ENCODE results near the gene ADNP.

The ADNP gene

GRCh38 chr20:50848846-50849673, 82.2 kb downstream of the ADNP start:
- no peak overlapping the region for H3K9ac ChIP-seq (ENCODE audit: insufficient read length)

DNA sequence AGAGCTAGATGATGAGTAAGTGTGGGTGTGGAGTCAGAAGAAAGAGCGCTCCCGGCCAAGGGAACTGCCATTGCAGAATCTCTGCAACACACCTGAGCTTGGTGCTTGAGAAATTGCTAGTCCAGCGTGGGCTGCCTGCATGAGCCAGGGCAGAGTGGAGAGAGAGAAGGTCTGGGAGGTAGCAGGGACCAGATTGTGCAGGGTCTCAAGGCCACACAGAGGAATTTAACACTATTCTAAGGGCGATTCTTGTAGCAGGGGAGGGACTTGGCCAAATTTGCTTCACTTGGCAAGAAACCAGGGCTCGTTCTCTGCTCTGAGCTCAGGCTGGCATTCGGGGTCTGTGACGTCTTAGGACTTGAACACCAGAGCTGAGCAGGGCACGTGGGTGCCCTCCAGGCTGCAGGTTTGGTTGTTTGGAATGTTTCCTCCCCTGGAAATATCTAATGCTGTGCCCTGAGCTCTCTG, 82.9 kb downstream of the ADNP start:
- H3K9ac ChIP-seq (ENCODE audit: insufficient read length): no peak overlapping the region
- no peaks in the 10 kb centered on the region for H3K9me3 ChIP-seq (ENCODE audit: low read depth, low read length)
- no peak overlapping the region for H3K4me3 ChIP-seq
- H3K36me3 ChIP-seq (ENCODE audit: insufficient read depth, low read length): no peaks in the 10 kb centered on the region
- TF ChIP-seq FOXP2 (optimal IDR thresholded peaks at IDR 0.05; ENCODE audit: control extremely low read depth, extremely low read length, insufficient read depth) (no peak), EZH2 (IDR thresholded peaks at IDR 0.05) (no peak), POLR2AphosphoS5 (IDR thresholded peaks at IDR 0.05; ENCODE audit: borderline replicate concordance, low read depth, low read length) (no peak)
- no peak overlapping the region for H3K27ac ChIP-seq
- no peak for DNase-seq (ENCODE audit: low read depth, low spot score)

More at GRCh38 chr20:50848846-50849673, 82.2 kb downstream of the ADNP start:
- Histone ChIP-seq H3K27ac (no peak overlapping the region), H3K36me3 (ENCODE audit: insufficient read depth, low read length) (no peaks in the 10 kb centered on the region), H3K9me3 (ENCODE audit: low read depth, low read length) (no peaks in the 10 kb centered on the region), H3K4me3 (no peak overlapping the region)
- TF ChIP-seq EZH2 (IDR thresholded peaks at IDR 0.05) (no peak), FOXP2 (optimal IDR thresholded peaks at IDR 0.05; ENCODE audit: control extremely low read depth, extremely low read length, insufficient read depth) (no peak), POLR2AphosphoS5 (IDR thresholded peaks at IDR 0.05; ENCODE audit: borderline replicate concordance, low read depth, low read length) (no peak)
- DNase-seq (ENCODE audit: low read depth, low spot score): no peak

- Histone ChIP-seq H3K9ac (ENCODE audit: insufficient read length) (no peak overlapping the region), H3K36me3 (ENCODE audit: insufficient read depth, low read length) (no peaks in the 10 kb centered on the region), H3K27ac (no peak overlapping the region), H3K9me3 (ENCODE audit: low read depth, low read length) (no peaks in the 10 kb centered on the region), H3K4me3 (no peak overlapping the region)
- TF ChIP-seq FOXP2 (optimal IDR thresholded peaks at IDR 0.05; ENCODE audit: control extremely low read depth, extremely low read length, insufficient read depth): no peak
- TF ChIP-seq EZH2 (IDR thresholded peaks at IDR 0.05): no peak
- TF ChIP-seq POLR2AphosphoS5 (IDR thresholded peaks at IDR 0.05; ENCODE audit: borderline replicate concordance, low read depth, low read length): no peak
- no peak for DNase-seq (ENCODE audit: low read depth, low spot score)
Measured at GRCh38 chr20:50845566-50846215, 85.5 kb downstream of the ADNP start.

GRCh38 chr20:50844430-50845100, 86.7 kb downstream of the ADNP start:
- Histone ChIP-seq H3K9ac (ENCODE audit: insufficient read length) (no peak overlapping the region), H3K36me3 (ENCODE audit: insufficient read depth, low read length) (no peaks in the 10 kb centered on the region), H3K27ac (no peak overlapping the region), H3K4me3 (no peak overlapping the region), H3K9me3 (ENCODE audit: low read depth, low read length) (no peaks in the 10 kb centered on the region)
- DNase-seq (ENCODE audit: low read depth, low spot score): no peak
- TF ChIP-seq POLR2AphosphoS5 (IDR thresholded peaks at IDR 0.05; ENCODE audit: borderline replicate concordance, low read depth, low read length): no peak
- no peak for TF ChIP-seq FOXP2 (optimal IDR thresholded peaks at IDR 0.05; ENCODE audit: control extremely low read depth, extremely low read length, insufficient read depth)
- TF ChIP-seq EZH2 (IDR thresholded peaks at IDR 0.05): no peak

DNA sequence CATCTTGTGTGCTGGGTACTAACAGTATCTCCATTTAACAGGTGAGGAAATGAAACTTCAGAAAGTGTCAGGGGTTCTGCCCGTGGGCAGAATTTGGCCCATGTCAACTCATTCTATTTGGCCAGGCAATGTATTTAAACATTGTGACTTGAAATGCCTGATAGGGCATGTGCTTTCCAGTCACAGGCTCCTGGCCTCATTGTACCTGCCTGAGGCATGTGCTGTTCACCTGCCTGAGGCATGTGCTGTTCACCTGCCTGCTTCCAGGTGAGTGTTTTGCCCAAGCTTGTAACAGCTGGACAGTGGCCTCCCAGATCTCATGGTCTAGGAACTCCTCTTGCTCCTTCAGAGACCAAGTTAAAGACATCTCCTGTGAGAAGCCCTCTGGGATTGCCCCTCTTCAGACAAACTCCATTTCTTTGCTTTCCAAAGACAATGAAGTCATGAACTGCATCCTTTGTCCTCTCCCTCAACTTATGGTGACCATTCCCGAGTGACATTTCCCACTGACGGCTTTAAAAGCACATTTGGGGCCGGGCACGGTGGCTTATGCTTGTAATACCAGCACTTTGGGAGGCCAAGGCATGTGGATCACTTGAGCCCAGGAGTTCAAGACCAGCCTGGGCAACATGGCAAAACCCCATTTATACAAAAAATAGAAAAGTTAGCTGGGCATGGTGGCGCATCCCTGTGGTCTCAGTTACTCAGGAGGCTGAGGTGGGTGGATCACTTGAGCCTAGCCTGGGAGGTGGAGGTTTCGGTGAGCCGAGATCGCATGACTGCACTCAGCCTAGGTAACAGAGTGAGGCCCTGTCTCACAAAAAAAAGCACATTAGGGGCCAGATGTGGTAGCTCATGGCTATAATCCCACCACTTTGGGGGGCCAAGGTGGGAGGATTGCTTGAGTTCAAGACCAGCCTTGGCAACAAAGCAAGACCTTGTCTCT, 87.6 kb downstream of the ADNP start:
- Histone ChIP-seq H3K9me3 (ENCODE audit: low read depth, low read length) (no peaks in the 10 kb centered on the region), H3K9ac (ENCODE audit: insufficient read length) (no peak overlapping the region), H3K27ac (no peak overlapping the region), H3K4me3 (no peak overlapping the region), H3K36me3 (ENCODE audit: insufficient read depth, low read length) (no peaks in the 10 kb centered on the region)
- DNase-seq (ENCODE audit: low read depth, low spot score): no peak
- TF ChIP-seq POLR2AphosphoS5 (IDR thresholded peaks at IDR 0.05; ENCODE audit: borderline replicate concordance, low read depth, low read length) (no peak), EZH2 (IDR thresholded peaks at IDR 0.05) (no peak), FOXP2 (optimal IDR thresholded peaks at IDR 0.05; ENCODE audit: control extremely low read depth, extremely low read length, insufficient read depth) (no peak)

DNA sequence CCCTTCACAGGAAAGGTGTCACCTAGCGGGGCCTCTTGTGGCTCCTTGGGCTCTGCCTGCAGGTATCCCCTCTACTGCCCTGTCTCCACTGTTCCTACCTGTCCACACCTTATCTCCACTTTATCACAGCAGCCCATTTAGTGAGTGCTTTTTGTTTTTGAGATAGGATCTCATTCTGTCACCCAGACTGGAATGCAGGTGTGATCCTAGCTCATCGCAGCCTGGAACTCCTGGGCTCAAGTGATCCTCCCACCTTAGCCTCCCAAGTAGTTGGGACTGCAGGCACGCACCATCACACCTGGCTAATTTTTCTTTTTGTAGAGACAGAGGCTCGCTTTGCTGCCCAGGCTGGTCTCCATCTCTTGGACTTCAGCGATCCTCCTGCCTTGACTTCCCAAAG, 88.4 kb downstream of the ADNP start:
- TF ChIP-seq FOXP2 (optimal IDR thresholded peaks at IDR 0.05; ENCODE audit: control extremely low read depth, extremely low read length, insufficient read depth): no peak
- TF ChIP-seq POLR2AphosphoS5 (IDR thresholded peaks at IDR 0.05; ENCODE audit: borderline replicate concordance, low read depth, low read length): no peak
- no peak for TF ChIP-seq EZH2 (IDR thresholded peaks at IDR 0.05)
- Histone ChIP-seq H3K4me3 (no peak overlapping the region), H3K9me3 (ENCODE audit: low read depth, low read length) (no peaks in the 10 kb centered on the region), H3K27ac (no peak overlapping the region), H3K9ac (ENCODE audit: insufficient read length) (no peak overlapping the region), H3K36me3 (ENCODE audit: insufficient read depth, low read length) (no peaks in the 10 kb centered on the region)
- no peak for DNase-seq (ENCODE audit: low read depth, low spot score)
